Natural killer cell (primary cell): ENCODE data around the gene RCOR3. TPM values are rescaled to one million over a fixed set of nuclear protein-coding genes. Genes with fewer than 3 reads are reported as not detected.
A peak's percentile ranks its signal among the peaks of the same experiment; 100 is the strongest.

Experiments used
- ATAC-seq, 3 donors: fragments of 150-1000 bp in 2 of 3; fragments of 200-7000 bp in 1 of 3; cut with Tn5 transposase; 1 replicate in 1 of 3; 2 replicates in 2 of 3; pipeline ENCODE4 v1.10.0; 2021; ENCODE audit warnings: mild to moderate bottlenecking in 2 of 3, moderate library complexity in 2 of 3
- DNase-seq, 2 donors: peaks; one replicate each; pipeline versions ENCODE4 v3.0.0 to v3.0.0-alpha.2; 2013 to 2021; ENCODE audit warnings: mixed read lengths in 1 of 2
- H3K27ac ChIP-seq: one replicate; pipeline ENCODE4 v1.5.1; 2013; ENCODE audit warnings: mild to moderate bottlenecking, low read length
- H3K27me3 ChIP-seq: one replicate; pipeline ENCODE4 v1.6.1; 2013; ENCODE audit warnings: low read length; ENCODE audit not compliant: control insufficient read depth, insufficient read depth
- H3K36me3 ChIP-seq: one replicate; pipeline ENCODE4 v1.6.1; 2013; ENCODE audit warnings: low read length; ENCODE audit not compliant: control insufficient read depth, insufficient read depth
- H3K4me1 ChIP-seq: one replicate; pipeline ENCODE4 v1.6.1; 2013; ENCODE audit warnings: low read length; ENCODE audit not compliant: control insufficient read depth, insufficient read depth
- H3K4me3 ChIP-seq: one replicate; pipeline ENCODE4 v1.5.1; 2013; ENCODE audit warnings: low read length
- H3K9me3 ChIP-seq: one replicate; pipeline ENCODE4 v1.6.1; 2013; ENCODE audit warnings: low read length; ENCODE audit not compliant: control insufficient read depth, insufficient read depth
- H3K27ac Mint-ChIP-seq, 2 donors: one replicate each; pipeline ENCODE4 v1.8.0; 2022; ENCODE audit warnings: mild to moderate bottlenecking in 2 of 2, mixed read lengths in 2 of 2, moderate library complexity in 1 of 2
- H3K27me3 Mint-ChIP-seq, 2 donors: one replicate each; pipeline ENCODE4 v1.8.0; 2022; ENCODE audit warnings: low read depth in 2 of 2, mixed read lengths in 2 of 2
- H3K36me3 Mint-ChIP-seq: one replicate; pipeline ENCODE4 v1.8.0; 2022; ENCODE audit warnings: mixed read lengths
- H3K4me1 Mint-ChIP-seq, 2 donors: one replicate each; pipeline ENCODE4 v1.8.0; 2022; ENCODE audit warnings: mixed read lengths in 2 of 2
- H3K4me3 Mint-ChIP-seq: one replicate; pipeline ENCODE4 v1.8.0; 2022; ENCODE audit warnings: mild to moderate bottlenecking, moderate library complexity, mixed read lengths
- H3K9me3 Mint-ChIP-seq, 2 donors: one replicate each; pipeline ENCODE4 v1.8.0; 2022; ENCODE audit warnings: mixed read lengths in 2 of 2
- CTCF ChIP-seq: fragments of 200-600 bp; IDR thresholded peaks from one replicate; pipeline ENCODE4 v1.8.0; 2022; ENCODE audit warnings: antibody characterized with exemption
- WGBS: methylation state at CpG from one replicate; pipeline ENCODE4 v1.1.7; 2013; ENCODE audit warnings: missing lambda C conversion rate; ENCODE audit not compliant: insufficient coverage; 5-methylcytosine and 5-hydroxymethylcytosine counted together
- intact Hi-C: fragments of 100-400 bp; cut with micrococcal nuclease; formaldehyde crosslinking; loops from one replicate; pipeline ENCODE4 v1.14.2; 2022
- total RNA-seq, 4 donors: library from RNA; stranded (reverse); fragments of 120-200 nt in 1 of 4; gene quantifications; one replicate each; pipeline versions ENCODE4 v1.2.3 to v1.2.4, GENCODE V29; 2013 to 2022

RCOR3 gene
- total RNA-seq, 3 donors from 2014 or later (not counting 1 experiment from before 2014, with no cell fraction given), result 70.9 to 99.2 (median 78.6) TPM

DNA sequence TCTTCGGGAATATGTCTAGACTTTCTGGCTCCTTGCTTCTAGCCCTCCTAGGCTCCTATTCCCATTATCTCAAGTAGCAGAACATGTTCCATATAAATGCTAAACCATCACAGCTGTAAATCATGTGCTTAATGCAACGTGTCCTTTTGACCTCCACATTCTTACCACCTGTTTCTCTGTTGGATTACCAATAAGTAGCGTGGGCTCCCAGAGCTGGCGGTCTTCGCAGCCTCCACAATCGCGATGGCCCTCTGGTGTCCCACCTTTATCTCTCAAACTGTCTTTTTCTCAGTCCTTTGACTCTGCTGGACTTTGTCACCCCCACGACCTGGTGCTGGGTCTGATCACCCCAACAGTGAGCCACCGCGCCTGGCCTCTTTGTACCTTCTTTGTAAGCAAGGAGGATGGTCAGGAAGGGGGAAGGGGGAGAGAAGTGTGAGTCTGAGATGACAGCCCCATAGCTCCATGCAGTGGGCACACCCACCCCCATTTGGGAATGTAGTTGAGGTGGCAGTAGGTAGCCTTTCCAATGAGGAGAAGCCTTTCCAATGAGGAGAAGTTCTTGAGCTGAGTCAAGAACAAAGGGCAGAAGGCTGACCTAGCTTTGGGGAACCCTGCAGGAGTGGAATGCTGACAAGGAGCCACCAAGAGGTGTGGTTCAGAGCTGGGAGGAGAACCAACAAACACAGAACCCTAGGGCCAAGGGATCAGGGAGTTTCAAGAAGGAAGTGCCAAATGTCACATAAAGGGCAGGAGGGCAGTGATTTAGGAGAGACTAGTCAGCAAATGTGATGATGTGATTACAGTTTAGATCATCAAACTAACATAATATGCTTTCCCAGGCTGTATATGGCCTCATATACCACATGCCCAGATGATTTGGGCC is 81.7 kb downstream of the RCOR3 start:
- peak overlapping the region; percentile 48 to 51 for H3K27ac Mint-ChIP-seq

GRCh38 chr1:211341999-211342398 is 82.8 kb downstream of the RCOR3 start:
- no peaks in the 10 kb centered on the region for H3K9me3 Mint-ChIP-seq
- no peaks in the 10 kb centered on the region for H3K27me3 Mint-ChIP-seq
- peaks cover 57 to 80% of the 10 kb centered on the region in 2 donors for H3K4me1 Mint-ChIP-seq
- H3K36me3 Mint-ChIP-seq, result no peaks in the 10 kb centered on the region
- intact Hi-C loops, result no loop called here
- H3K4me3 Mint-ChIP-seq, result no peak overlapping the region
- no peaks in the 10 kb centered on the region for H3K9me3 ChIP-seq
- no peak overlapping the region for H3K27ac ChIP-seq
- H3K27ac Mint-ChIP-seq, result peak overlapping the region in 1 of 2 donors; percentile 51
- no peak for ATAC-seq
- H3K4me1 ChIP-seq, result peaks cover 68% of the 10 kb centered on the region
- no peak for DNase-seq
- no CpG with 5 or more reads among the region's 1 CpG for WGBS
- H3K4me3 ChIP-seq, result no peak overlapping the region
- peaks cover 2% of the 10 kb centered on the region for H3K36me3 ChIP-seq
- no peak for TF ChIP-seq CTCF
- H3K27me3 ChIP-seq, result no peaks in the 10 kb centered on the region

More for the DNA sequence above, 81.7 kb downstream of the RCOR3 start:
- DNase-seq, result no peak
- no peak overlapping the region for H3K4me3 ChIP-seq
- intact Hi-C loops, result no loop called here
- H3K9me3 Mint-ChIP-seq, result no peaks in the 10 kb centered on the region
- H3K27ac ChIP-seq, result no peak overlapping the region
- TF ChIP-seq CTCF, result no peak
- ATAC-seq, result no peak
- no peaks in the 10 kb centered on the region for H3K27me3 Mint-ChIP-seq
- H3K4me1 ChIP-seq, result peaks cover 79% of the 10 kb centered on the region
- no peaks in the 10 kb centered on the region for H3K36me3 Mint-ChIP-seq
- H3K4me3 Mint-ChIP-seq, result no peak overlapping the region
- H3K4me1 Mint-ChIP-seq, result peaks cover 63 to 81% of the 10 kb centered on the region in 2 donors
- H3K9me3 ChIP-seq, result no peaks in the 10 kb centered on the region
- WGBS, result 96% methylated on average over 10 of the region's 10 CpGs
- H3K27me3 ChIP-seq, result no peaks in the 10 kb centered on the region
- H3K36me3 ChIP-seq, result peaks cover 2% of the 10 kb centered on the region

GRCh38 chr1:211343607-211344006 is 84.4 kb downstream of the RCOR3 start:
- H3K4me1 ChIP-seq, result peaks cover 60% of the 10 kb centered on the region
- H3K27me3 ChIP-seq, result no peaks in the 10 kb centered on the region
- H3K36me3 ChIP-seq, result peaks cover 2% of the 10 kb centered on the region
- Mint-ChIP-seq H3K4me1 (peaks cover 49 to 78% of the 10 kb centered on the region in 2 donors), H3K27me3 (no peaks in the 10 kb centered on the region), H3K9me3 (no peaks in the 10 kb centered on the region), H3K36me3 (no peaks in the 10 kb centered on the region), H3K27ac (peak overlapping the region; percentile 21 to 46), H3K4me3 (no peak overlapping the region)
- no peaks in the 10 kb centered on the region for H3K9me3 ChIP-seq
- no peak overlapping the region for H3K4me3 ChIP-seq
- DNase-seq, result no peak
- H3K27ac ChIP-seq, result no peak overlapping the region
- intact Hi-C loops, result no loop called here
- ATAC-seq, result no peak
- WGBS, result 83% methylated on average over 4 of the region's 4 CpGs
- TF ChIP-seq CTCF, result no peak
